Kasumi-1 (cell line): ENCODE measurements around the gene HES1.
"Not testable (repeated sequence)": the region's sequence is repeated elsewhere in the genome, so short reads cannot be mapped to it uniquely, and the experiment has no call there.

ENCODE experiments used
- DNase-seq, 2 experiments: peaks; one replicate each; lab custom pipeline; 2025; lab: John Stamatoyannopoulos, UW

The HES1 gene, protein sequence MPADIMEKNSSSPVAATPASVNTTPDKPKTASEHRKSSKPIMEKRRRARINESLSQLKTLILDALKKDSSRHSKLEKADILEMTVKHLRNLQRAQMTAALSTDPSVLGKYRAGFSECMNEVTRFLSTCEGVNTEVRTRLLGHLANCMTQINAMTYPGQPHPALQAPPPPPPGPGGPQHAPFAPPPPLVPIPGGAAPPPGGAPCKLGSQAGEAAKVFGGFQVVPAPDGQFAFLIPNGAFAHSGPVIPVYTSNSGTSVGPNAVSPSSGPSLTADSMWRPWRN

DNA sequence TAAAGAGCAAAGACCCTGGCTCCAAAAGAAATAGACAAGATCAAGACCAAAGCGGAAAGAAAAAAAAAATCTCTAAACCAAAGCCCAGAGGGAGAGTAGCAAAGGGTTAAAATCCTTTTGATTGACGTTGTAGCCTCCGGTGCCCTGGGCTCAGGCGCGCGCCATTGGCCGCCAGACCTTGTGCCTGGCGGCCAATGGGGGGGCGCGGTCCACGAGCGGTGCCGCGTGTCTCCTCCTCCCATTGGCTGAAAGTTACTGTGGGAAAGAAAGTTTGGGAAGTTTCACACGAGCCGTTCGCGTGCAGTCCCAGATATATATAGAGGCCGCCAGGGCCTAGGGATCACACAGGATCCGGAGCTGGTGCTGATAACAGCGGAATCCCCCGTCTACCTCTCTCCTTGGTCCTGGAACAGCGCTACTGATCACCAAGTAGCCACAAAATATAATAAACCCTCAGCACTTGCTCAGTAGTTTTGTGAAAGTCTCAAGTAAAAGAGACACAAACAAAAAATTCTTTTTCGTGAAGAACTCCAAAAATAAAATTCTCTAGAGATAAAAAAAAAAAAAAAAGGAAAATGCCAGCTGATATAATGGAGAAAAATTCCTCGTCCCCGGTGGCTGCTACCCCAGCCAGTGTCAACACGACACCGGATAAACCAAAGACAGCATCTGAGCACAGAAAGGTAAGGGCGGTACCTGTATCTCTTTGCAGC, at the start of gene HES1:
TSS of gene HES1 (plus strand) at position 343 of the 713 bp plus-strand sequence. CDS start at position 576, 233 bp downstream.
- peak; percentile 88 to 91 for DNase-seq

DNA sequence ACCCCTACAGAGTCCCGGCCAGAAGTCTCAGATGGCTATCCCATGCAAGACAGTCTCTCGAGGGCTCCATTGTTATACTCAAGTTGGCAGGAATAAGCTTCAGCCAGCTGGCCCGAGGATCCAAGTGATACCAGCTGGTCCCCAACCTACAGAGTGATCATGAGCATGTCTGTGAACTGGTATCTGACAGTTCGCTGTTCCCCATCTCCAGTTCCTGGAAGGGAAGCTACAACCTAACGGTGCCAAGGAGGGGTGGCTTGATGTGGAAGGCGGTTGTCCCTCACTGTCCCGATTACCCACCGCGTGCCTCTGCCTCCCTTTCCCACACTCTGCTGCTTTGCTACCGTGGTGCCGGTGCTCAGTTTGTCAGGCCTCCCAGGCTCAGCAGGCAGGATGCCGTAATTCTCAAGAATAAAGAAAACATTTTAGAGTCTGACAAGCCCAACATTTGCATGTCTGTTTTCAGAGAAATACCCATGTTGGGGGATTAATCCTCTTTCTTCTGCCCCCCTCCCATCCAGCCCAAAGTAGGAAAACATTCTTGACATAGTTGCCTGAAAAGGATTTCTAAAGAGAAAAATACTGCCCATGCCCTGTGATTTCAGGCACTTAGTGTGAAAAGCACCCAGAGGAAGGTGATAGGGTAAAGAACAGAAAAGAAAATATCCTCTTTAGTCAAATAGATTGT, 49.4 kb upstream of the HES1 start:
- DNase-seq: no peak

DNA sequence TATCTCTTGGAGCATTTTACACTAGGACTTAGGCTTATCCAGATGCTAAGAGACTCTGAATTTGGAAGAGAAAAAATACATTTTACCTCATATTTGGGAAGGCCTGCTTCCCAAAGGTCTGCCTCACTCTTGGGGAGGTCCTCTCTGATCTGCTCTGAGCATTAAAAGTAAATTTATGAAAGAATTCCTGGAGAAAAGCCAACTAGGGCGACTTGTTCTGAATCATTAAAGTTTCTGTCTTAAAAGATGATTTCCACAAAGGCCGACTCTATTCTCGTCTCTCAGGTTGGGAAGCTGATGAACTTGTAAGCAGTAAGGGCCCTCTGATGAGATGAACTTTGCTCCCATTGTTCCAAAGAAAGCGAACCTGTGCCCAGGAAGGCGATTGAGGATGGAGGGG, 48.7 kb upstream of the HES1 start:
- DNase-seq: no peak

DNA sequence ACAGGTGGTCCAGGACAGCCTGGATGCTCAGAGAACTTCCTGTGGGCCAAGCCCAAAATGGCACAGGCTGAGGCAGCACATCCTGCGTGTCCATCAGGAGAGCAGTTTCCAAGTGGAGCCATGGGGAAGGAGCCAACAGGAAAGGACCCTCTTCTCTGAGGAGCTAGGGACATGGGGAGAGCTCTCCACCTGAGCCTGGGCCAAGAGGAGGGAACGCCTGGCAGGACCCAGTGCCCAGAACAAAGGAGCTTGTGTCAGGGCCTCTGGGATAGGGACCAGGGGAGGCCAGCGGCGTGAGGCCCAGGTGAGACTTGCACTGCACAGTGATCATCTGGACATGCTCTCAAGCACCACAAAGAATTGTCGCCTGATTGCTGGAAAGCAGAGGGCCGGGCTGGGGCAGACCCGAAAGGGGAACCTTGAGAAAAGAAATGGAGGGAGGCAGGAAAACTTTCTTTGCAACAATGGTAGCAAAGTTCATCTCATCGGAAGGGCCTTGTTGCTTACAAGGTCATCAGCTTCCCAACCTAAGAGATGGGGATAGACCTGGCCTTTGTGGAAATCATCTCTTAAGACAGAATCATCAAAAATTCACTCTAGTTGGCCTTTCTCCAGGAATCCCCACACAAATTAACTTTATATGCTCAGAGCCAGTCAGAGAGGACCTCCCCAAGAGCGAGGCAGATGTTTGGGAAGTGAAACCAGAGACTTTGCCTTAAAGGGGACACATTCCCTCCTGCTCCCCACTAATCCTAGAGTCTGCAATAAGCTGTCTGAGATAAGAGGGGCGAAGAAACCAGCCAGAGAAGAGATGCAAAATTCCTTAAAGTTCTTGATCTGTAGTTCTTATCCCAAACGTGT, 47.7 kb upstream of the HES1 start:
- DNase-seq: no peak

DNA sequence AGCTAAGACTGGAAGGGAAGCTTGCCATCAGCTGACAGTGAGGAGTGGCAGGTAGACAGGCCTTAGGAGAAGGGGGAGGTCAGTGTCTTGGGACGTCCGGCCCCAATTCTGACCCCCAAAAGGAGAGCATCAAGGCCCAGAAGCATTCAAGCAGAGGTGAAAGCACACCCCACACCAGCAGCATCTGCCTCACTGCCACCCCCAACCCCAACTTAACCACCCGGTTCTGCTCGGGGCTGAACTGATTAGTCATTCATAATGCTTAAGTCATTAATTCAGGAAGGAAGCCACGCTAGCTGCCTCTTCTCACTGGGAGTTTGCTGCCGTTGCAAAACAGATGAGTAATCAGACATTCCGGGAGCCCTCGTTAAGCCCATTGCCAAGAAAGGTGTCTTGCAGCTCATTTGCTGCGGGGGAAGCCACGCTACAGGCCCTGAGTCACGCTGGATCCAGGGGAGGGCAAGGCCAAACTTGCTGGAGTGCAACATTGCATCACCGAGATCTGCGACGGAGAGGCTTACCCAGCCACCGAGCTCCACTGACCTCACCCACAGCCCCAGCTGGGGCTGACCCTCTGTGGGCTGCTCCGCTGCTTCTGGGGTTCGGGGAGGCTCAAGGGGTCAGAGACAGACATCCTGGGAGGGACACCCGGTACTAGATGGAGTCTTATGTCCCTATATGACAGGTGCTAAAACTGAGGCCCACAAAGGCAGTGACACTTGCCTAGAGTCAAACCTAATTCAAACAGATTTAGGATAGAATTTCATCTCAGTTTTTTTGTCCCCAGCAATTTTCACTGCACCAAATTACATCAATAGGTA, 46.4 kb upstream of the HES1 start:
- DNase-seq: peak; percentile 98

DNA sequence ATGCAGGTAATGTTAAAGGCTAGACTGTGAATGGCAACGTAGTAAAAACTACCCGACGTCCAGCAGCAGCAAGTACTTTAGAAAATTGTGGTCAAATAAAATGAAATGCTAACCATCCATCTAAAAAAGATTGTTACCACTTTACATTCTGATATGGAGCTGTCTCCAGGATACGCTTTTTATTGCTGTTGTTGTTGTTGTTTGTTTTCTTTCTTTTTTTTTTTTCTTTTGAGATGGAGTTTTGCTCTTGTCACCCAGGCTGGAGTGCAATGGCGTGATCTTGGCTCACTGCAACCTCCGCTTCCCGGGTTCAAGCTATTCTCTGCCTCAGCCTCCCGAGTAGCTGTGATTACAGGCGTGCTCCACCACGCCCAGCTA, 45.8 kb upstream of the HES1 start:
- DNase-seq: not testable (repeated sequence)

DNA sequence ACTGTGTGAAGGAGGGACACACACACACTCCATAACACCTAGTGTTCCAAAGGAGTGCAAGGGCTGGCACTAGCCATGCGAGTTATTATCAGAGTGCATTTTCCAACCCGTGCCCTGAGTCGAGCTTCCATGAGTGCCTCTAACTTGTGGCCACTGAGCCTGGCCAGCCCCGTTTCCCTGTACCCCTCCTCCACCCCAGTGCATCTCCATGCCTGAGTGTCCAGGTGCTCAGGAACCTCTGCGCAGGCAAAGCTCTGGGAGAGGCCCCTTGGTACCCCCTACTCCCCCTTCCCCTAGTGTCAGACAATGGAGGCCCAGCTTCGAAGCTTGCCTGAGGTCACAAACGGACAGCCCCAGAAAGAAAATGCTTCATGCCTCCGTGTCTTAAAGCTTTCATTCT, 45.2 kb upstream of the HES1 start:
- no peak for DNase-seq

DNA sequence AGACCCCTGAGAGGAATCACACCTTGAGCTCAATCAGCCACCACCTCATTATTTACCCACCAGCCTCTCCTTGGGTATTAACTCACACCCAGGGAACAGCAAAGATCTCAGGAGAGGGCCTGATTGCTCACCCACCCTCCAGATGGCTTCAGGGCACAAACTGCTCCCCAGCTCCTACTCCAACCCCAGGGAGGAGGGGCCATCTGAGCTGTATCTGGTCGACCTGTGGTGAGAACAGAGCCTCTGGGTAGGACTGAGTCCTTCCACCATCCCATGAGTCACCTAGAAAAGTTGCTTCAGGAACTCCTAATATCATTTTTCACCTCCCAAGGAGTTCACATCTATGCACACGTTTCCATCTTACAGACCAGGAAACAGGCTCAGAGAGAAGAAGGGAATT, 44.8 kb upstream of the HES1 start:
- DNase-seq: no peak

DNA sequence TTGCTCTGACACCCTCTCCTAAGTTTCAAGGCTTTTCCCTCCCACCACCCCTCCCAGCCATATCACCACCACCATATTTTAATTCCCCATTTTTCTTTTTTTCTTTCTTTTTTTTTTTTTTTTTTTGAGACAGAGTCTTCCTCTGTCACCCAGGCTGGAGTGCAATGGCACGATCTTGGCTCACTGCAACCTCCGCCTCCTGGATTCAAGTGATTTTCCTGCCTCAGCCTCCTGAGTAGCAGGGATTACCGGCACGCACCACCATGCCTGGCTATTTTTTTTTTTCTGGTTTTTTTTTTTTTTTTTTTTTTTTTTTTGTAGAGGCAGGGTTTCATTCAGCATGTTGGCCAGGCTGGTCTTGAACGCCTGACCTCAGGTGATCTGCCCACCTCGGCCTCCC, 44.1 kb upstream of the HES1 start:
- not testable (repeated sequence) for DNase-seq

DNA sequence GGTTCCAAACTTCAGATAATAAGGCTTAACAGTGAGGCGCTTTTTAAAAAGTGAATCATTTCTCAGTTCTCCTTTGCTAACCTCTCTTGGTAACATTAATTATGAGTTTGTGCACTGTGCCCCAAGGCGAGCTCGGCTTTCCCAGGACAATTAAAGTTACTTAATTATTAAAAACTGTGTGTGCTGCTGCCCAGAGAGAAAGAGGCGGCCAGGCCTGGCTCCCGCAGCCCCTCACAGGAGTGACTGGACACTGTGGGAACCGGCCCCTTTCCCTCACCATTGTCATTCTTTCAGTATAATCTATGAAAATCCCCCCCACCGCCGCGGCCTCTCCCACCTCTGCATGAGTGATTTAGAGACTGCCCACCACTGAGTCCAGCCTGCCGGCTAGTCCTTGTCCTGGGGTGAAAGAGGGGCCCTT, 43.1 kb upstream of the HES1 start:
- DNase-seq: no peak

DNA sequence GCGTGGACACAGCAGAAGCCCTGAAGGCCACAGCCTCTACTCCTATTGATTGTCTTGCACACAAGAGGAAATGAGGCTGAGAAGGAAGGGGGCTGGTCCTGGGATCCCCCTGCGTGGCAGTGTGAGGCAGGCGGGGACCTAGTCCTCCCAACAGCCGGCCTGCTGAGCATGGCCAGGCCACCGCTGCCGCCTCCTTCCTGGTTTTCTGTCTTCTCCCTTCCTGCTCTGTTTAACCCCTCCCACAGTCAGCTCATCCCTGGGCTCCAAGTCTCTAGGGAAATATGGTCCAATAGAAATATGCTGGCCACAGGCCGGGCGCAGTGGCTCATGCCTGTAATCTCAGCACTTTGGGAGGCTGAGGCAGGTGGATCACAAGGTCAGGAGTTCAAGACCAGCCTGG, 42.1 kb upstream of the HES1 start:
- DNase-seq: no peak

DNA sequence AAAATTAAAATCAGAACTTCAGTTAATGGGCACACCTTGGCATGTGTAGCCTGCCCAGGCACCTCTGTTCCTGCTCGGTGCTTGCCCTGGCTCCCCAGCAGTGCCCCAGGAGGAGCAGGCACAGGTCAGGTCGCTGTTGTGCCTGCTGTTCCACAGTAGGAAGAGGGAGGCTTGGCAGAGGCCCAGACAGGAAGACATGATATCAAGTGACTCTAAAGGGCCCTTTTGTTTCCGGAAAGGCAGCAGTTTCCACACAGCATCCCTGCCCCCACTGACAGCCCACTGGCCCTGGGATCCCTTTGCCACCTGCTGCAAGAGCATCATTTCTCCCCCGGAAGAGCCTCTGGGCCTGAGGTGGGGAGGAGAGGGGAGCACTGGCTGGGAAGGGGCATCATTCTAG, 40.5 kb upstream of the HES1 start:
- peak; percentile 84 to 91 for DNase-seq

DNA sequence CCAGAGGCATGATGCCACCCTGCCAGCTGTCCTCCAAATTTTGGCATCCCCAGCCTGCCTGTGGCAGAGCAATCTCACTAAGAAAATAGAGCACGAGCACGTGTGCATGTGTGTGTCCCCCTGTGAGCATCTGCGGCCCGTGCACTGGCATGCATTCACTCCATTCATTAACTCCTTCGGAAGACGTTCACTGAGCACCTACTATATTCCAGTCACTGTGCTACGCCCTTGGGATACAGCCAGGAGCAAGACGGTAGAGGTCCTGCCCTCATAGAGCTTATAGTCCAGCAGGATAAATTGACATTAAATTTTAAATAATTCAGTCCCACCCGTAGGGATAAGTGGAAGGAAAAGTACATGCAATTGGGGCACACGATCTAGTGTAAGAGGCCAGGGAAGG, 40.0 kb upstream of the HES1 start:
- no peak for DNase-seq

DNA sequence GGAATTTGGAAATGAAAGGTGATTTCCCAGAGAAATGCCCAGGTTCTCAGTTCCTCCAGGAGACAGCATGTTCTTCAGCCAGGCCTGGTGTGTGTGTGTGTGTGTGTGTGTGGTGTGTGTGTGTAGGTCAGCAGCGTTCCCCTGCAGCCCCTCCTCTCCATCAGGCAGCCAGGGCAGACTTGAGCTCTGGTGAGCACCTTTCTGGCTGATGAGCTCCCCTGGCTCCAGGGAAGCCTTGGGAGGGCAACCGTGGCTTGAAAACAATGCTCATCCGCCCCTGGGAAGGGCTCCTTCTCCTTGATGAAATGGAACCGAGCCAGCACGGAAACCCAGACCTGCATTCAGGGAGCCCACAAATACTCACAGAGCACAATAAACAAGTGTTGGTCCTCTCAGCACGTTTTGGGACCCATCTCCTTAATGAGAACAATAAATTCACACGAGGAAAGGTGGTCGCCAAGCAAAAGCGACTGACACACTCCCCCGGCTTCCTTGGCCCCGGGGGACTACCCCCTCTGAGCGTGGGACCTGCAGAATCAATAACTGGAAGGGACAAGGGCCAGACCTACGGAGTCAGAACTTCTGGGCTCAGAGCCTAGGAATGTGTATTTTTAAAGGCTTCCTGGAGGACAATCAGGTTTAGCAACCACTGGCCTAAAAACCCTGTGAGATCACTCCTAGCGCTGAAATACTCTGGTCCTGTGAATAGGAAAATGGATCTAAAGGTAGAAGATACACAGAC, 38.6 kb upstream of the HES1 start:
- DNase-seq: no peak

DNA sequence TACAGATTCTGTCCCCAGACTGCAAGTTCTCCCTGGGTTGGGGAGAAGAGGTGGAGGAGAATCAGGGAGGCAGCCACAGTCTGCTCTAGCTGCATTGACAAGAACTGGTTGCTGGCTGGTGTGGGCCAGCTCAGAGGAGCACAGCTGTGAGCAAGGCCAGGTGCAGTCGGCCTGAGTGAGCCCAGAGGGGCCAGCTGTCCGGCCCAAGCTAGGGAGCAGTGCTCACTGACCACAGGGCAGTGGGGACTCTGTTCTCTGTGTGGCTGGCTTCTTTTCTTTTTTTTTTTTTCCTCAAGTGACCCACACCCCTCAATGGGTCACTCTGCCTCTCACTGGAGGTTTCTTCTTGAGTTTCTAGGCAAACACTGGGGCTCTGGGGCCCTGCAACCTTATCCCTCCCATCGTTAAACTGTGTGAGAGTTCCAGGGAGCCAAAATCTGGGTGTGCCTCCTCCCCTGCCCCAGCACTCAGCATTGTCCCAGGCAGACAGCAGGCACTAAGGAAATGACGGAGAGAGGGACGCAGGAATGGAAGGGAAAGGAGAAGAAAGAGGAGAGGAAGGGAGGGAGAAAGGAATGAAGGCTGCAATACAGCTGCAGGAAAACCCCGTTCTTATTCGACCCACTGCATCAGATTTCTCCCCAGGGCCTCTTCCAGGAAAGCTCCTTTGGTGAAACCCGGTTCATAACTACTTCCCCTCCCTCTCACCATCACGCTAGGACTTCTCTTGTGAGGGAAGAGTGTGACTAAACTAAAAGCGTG, 37.7 kb upstream of the HES1 start:
- peak; percentile 44 to 46 for DNase-seq

DNA sequence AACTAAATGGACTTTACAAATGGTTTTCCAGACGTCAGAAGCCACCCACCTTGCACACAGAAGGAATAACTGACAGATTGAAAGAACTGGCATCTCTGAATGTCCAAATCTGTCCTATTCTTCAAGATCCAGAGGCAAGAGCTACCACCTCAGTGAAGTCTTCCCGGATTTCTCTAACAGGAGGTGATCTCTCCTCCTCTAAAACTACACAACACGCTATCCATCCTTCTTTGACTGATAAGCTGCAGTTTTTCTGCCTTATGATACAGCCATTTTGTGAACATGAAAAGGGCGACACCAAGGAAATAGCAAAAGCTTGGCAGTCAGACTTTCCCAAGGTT, 37.1 kb upstream of the HES1 start:
- no peak for DNase-seq

DNA sequence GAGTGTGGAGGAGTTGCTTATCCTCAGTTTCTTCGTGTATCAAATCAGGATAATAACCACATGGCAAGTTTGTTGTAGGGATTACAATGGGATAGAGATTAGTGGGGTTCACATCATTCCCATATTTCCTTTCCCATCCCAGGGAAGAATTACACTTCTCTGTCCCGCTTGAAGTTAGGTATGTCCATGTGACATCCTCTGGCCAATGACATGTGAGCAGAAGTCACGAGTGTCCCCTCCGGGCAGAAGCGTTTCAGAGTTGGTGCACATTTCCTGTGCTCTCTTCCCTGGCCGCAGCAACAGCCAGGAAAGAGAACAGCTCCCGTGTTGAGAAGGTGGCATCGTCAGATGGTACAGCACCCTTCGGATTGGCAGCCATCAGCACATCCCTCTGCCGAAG, 36.7 kb upstream of the HES1 start:
- no peak for DNase-seq

DNA sequence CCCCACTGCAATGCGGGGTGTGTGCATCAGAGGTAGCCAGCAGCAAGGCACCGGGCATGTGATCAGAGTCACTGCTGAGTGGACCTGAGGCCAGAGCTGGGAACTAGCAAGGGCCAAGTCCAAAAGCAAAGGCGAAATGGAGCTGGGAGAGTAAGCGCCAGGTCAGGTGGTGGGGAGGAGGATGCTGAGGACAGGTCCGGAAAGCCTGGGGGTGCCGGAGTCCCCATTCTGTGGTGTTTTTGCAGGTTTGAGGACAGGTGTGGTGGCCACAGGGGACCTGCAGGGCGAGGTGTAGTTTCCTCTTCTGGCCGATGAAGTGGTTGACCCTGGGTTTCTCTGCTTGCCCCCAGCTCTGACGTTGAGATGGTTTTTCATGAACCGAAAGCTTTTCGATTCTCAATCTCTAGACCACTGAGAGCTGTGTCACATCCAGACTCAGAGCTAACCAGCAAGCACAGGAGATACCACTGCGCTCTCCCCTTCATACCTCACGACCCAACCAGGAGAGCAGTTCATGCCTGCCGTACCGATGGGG, 35.0 kb upstream of the HES1 start:
- no peak for DNase-seq

DNA sequence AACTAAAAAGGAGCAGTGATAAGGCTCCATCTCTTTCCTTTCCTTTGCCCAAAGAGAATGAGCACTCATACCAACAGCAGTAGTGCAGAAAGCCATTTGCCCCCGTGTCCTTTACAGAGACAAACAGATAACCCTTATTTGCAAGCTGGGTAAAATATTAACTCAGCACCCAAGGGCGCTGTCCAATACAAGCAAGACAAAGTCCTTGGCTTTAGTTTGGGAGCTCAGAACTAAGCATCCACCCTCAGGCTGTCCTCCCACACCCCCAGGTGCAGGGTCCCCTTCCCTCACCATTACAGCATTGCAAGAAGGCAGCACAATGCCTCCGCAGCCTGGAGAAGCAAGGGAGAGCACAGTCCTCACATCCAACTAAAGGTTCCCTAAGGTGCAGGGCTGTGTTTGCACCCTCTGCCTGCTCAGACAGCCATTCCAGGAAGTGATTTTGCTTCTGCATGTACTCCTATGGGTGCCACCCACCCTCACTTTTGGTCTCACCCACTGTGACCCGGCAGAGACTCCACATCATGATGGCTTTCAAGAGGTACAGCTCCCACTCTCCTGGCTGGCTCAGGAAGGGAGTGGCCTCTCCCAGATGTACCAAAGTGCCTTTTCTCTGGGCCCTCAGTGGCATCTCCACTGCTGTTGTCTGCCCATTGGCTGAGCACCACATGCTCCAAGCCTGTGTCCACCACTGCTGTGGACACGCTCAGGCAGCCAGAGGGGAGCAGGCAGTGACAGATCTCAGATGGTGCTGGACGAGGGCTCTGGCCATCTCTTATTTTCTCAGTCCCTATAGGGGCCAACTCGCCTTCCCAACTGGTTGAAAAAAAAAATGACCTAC, 34.1 kb upstream of the HES1 start:
- DNase-seq: no peak
